K562 (cell line): ENCODE measurements around the gene CRACDL. TPM values are rescaled to one million over a fixed set of nuclear protein-coding genes. Genes with fewer than 3 reads are reported as not detected.

ENCODE experiments used
- ATAC-seq: fragments of 200-7000 bp; cut with Tn5 transposase; 3 replicates; pipeline ENCODE4 v1.9.1; 2020; ENCODE audit warnings: moderate library complexity
- BruUV-seq: library from RNA; stranded (reverse); fragments of 400-500 nt; replicated peaks from 2 replicates; lab custom pipeline; 2021; lab: Mats Ljungman, UMichigan
- CTCF ChIA-PET: fragments of 300-600 bp; formaldehyde crosslinking; extraction: SDS; loops from one replicate; lab custom pipeline; 2021; ENCODE audit warnings: low intra/inter-chr PET ratio; lab: Yijun Ruan, JAX
- POLR2A ChIA-PET: fragments of 300-600, 350-650 bp; sonication (Branson Sonifier 250); formaldehyde crosslinking; extraction: SDS; loops from one replicate; lab custom pipeline; 2021; ENCODE audit warnings: antibody characterized with exemption, inconsistent platforms; lab: Yijun Ruan, JAX
- DNase-seq, 4 experiments: peaks; one replicate each; pipeline versions ENCODE4 v3.0.0 to v3.0.0-alpha.2; 2011 to 2018; ENCODE audit warnings: low spot score in 3 of 4, mixed read lengths in 3 of 4; ENCODE audit errors: extremely low read depth in 1 of 4
- FAIRE-seq: peaks from 2 replicates; lab custom pipeline; 2011; peaks lifted over from hg19 to GRCh38; lab: Jason Lieb, UNC
- H2AFZ ChIP-seq: 2 replicates; pipeline ENCODE4 v1.6.0; 2011; ENCODE audit warnings: low read depth, low read length, control low read depth, inconsistent platforms
- H3K27ac ChIP-seq: fragments of 200-600 bp; 3 replicates; pipeline ENCODE4 v1.8.0; 2011; ENCODE audit warnings: low read depth, mild to moderate bottlenecking, control low read depth, inconsistent platforms, low read length, moderate library complexity, mixed read lengths; ENCODE audit errors: extremely low read depth
- H3K27me3 ChIP-seq, 2 experiments: fragments of 300-600 bp in 1 of 2; 2 replicates in 1 of 2; 3 replicates in 1 of 2; pipeline versions ENCODE4 v1.6.0 to v1.8.0; 2011; ENCODE audit warnings: inconsistent platforms in 2 of 2, low read length in 2 of 2, mild to moderate bottlenecking in 1 of 2, mixed read lengths in 1 of 2, moderate library complexity in 1 of 2; ENCODE audit not compliant: control insufficient read depth in 2 of 2, insufficient read depth in 2 of 2
- H3K36me3 ChIP-seq: fragments of 300-600 bp; 3 replicates; pipeline ENCODE4 v1.8.0; 2011; ENCODE audit warnings: mild to moderate bottlenecking, low read length, inconsistent platforms; ENCODE audit not compliant: control insufficient read depth, insufficient read depth
- H3K4me1 ChIP-seq, 2 experiments: fragments of 200-600 bp in 1 of 2; replicated peaks in 1 of 2; 2 replicates in 1 of 2; 3 replicates in 1 of 2; pipeline versions ENCODE4 v1.5.1 to v1.8.0; 2011; ENCODE audit warnings: inconsistent platforms in 2 of 2, low read length in 2 of 2, mild to moderate bottlenecking in 1 of 2, mixed read lengths in 1 of 2, moderate library complexity in 1 of 2; ENCODE audit not compliant: control insufficient read depth in 2 of 2, insufficient read depth in 2 of 2
- H3K4me2 ChIP-seq: 2 replicates; pipeline ENCODE4 v1.6.1; 2011; ENCODE audit warnings: low read length, control low read depth, inconsistent platforms, mixed read lengths; ENCODE audit not compliant: insufficient read depth
- H3K4me3 ChIP-seq: fragments of 200-600 bp; sonication (generic), shearing (Covaris generic); 2 replicates; pipeline ENCODE4 v1.5.1; 2016; ENCODE audit warnings: control low read depth, inconsistent platforms
- H3K79me2 ChIP-seq: fragments of 200-600 bp; 3 replicates; pipeline ENCODE4 v1.8.0; 2011; ENCODE audit warnings: low read length, inconsistent platforms; ENCODE audit not compliant: control insufficient read depth, insufficient read depth
- H3K9ac ChIP-seq, 2 experiments: 2 replicates each; pipeline versions ENCODE4 v1.6.0 to v1.6.1; 2011; ENCODE audit warnings: low read depth in 2 of 2, low read length in 2 of 2, control low read depth in 1 of 2, inconsistent platforms in 1 of 2, mild to moderate bottlenecking in 1 of 2, mixed read lengths in 1 of 2; ENCODE audit not compliant: insufficient read depth in 1 of 2
- H3K9me1 ChIP-seq: one replicate; pipeline ENCODE4 v1.6.0; 2011; ENCODE audit warnings: inconsistent platforms, mild to moderate bottlenecking, low read length, moderate library complexity; ENCODE audit not compliant: control insufficient read depth, insufficient read depth
- H3K9me3 ChIP-seq: replicated peaks from 2 replicates; pipeline ENCODE4 v1.5.1; 2011; ENCODE audit warnings: low read depth, low read length, inconsistent platforms; ENCODE audit not compliant: control insufficient read depth, insufficient read depth
- H4K20me1 ChIP-seq: replicated peaks from 2 replicates; pipeline ENCODE4 v1.6.1; 2011; ENCODE audit warnings: low read length, inconsistent platforms, mixed read lengths; ENCODE audit not compliant: control insufficient read depth, insufficient read depth
- PTTG1 ChIP-seq: fragments of 450-650 bp; IDR thresholded peaks from 2 replicates; pipeline ENCODE4 v1.6.1; 2016; ENCODE audit warnings: low read depth, mild to moderate bottlenecking, missing genetic modification characterization, missing compliant biosample characterization
- RBM15 ChIP-seq: fragments of 200-400 bp; formaldehyde crosslinking; IDR thresholded peaks from 2 replicates; pipeline ENCODE4 v1.6.1; 2018; ENCODE audit warnings: mild to moderate bottlenecking, low read length, moderate library complexity; ENCODE audit not compliant: insufficient read depth
- WGBS: fragments of 100-300 bp; shearing (Covaris generic); methylation state at CpG from one replicate; pipeline ENCODE4 v1.1.6; 2016; ENCODE audit warnings: low coverage, mixed read lengths; ENCODE audit not compliant: insufficient coverage; ENCODE audit errors: missing lambda C conversion rate; 5-methylcytosine and 5-hydroxymethylcytosine counted together
- in situ Hi-C: fragments of 300-500 bp; cut with MboI; formaldehyde crosslinking; loops from 4 replicates; pipeline ENCODE4 v1.15.0; 2018; ENCODE audit warnings: inconsistent platforms, mixed read lengths
- intact Hi-C: fragments of 100-400 bp; cut with micrococcal nuclease; formaldehyde crosslinking; loops from 2 replicates; pipeline ENCODE4 v1.14.2; 2022
- polyA plus RNA-seq, 8 experiments: library from polyadenylated mRNA; depleted of rRNA in 4 of 8; stranded (reverse) in 5 of 8; unstranded in 3 of 8; fragments of >200 nt; fragmentation: Nextera tagmentation in 2 of 8; fragmentation: Illumina TruSeq in 1 of 8; extraction: Ambion mirVana in 2 of 8; extraction: Trizol in 1 of 8; gene quantifications; 2 replicates each; pipeline versions ENCODE4 v1.2.1 to v1.2.3, GENCODE V29; 2011 to 2014; ENCODE audit warnings: inconsistent platforms in 1 of 8, missing spikeins in 1 of 8
- total RNA-seq, 7 experiments: library from RNA; depleted of rRNA in 6 of 7; stranded (reverse); fragments of >200 nt in 6 of 7; fragmentation: Illumina TruSeq in 2 of 7; extraction: Trizol in 2 of 7; gene quantifications; 2 replicates each; pipeline versions ENCODE4 v1.2.1 to v1.2.3, GENCODE V29; 2011 to 2021; ENCODE audit warnings: low replicate concordance in 1 of 7
- TF ChIP-seq, protein P1 (sequence below): sonication (generic); formaldehyde crosslinking; IDR thresholded peaks from 2 replicates; pipeline ENCODE4 v1.8.0; 2022; ENCODE audit warnings: mild to moderate bottlenecking, missing genetic modification reagents, borderline replicate concordance

CRACDL gene
- total and polyA plus RNA-seq, 9 of the 15 experiments (the other 6 are each of a cell fraction or from before 2014, with no cell fraction given) = not detected

DNA sequence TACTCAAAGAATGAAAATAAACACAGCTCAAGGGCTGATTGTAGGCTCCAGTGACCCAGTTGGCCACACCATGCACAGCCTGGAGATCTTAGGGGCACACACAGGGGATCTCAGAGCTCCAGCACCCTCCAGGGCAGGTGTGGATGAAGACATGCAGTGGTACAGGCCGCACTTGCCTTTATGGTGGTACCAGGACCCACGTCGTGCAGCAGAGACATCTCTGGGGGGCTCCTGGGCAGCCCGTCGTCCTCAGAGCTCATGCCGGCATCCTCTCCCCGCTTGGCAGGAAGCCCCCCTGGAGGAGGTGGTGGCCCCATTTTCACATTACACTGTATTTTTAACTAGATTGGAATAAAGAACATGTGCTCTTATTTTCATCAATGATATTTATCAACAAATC, 103.9 kb downstream of the CRACDL start:
- in situ Hi-C loops = loop anchor here (25.0 kb wide), 1 partner anchor 420 kb away; no protein-coding TSS in a partner anchor
- intact Hi-C loops = loop anchor here (10.0 kb wide), 1 partner anchor 417 kb away; no protein-coding TSS in a partner anchor
- H3K9me1 ChIP-seq = no peaks in the 10 kb centered on the region
- no peak overlapping the region for H3K4me2 ChIP-seq
- TF ChIP-seq RBM15 (no peak), PTTG1 (tag) (no peak)
- TF ChIP-seq, protein P1, sequence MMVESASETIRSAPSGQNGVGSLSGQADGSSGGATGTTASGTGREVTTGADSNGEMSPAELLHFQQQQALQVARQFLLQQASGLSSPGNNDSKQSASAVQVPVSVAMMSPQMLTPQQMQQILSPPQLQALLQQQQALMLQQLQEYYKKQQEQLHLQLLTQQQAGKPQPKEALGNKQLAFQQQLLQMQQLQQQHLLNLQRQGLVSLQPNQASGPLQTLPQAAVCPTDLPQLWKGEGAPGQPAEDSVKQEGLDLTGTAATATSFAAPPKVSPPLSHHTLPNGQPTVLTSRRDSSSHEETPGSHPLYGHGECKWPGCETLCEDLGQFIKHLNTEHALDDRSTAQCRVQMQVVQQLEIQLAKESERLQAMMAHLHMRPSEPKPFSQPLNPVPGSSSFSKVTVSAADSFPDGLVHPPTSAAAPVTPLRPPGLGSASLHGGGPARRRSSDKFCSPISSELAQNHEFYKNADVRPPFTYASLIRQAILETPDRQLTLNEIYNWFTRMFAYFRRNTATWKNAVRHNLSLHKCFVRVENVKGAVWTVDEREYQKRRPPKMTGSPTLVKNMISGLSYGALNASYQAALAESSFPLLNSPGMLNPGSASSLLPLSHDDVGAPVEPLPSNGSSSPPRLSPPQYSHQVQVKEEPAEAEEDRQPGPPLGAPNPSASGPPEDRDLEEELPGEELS = no peak
- peaks cover 3% of the 10 kb centered on the region; the same call in 1 of the 2 replicates for H4K20me1 ChIP-seq
- DNase-seq (no peak), ATAC-seq (no peak), FAIRE-seq (no peak)
- POLR2A ChIA-PET = no interaction called here
- CTCF ChIA-PET = no interaction called here
- no peaks in the 10 kb centered on the region for H3K36me3 ChIP-seq
- H3K79me2 ChIP-seq = no peaks in the 10 kb centered on the region
- H3K27me3 ChIP-seq = peaks cover 2 to 36% of the 10 kb centered on the region in 2 experiments; a peak in 2 of 5 replicates
- no peak overlapping the region for H2AFZ ChIP-seq
- WGBS = 4% methylated on average over 7 of the region's 7 CpGs
- no peak overlapping the region for H3K27ac ChIP-seq
- no peaks in the 10 kb centered on the region for H3K4me1 ChIP-seq
- no peaks in the 10 kb centered on the region for H3K9me3 ChIP-seq
- BruUV-seq = no TSS peak
- no peak overlapping the region for H3K4me3 ChIP-seq
- H3K9ac ChIP-seq = no peak overlapping the region
